GM18861 (cell line): ENCODE data around the gene FES.
"Not testable (repeated sequence)": the region's sequence is repeated elsewhere in the genome, so short reads cannot be mapped to it uniquely, and the experiment has no call there.

Experiments
- ATAC-seq: cut with Tn5 transposase; IDR thresholded peaks from one replicate; pipeline ENCODE4 v1.9.1; 2021; ENCODE audit not compliant: unreplicated experiment

FES gene

DNA sequence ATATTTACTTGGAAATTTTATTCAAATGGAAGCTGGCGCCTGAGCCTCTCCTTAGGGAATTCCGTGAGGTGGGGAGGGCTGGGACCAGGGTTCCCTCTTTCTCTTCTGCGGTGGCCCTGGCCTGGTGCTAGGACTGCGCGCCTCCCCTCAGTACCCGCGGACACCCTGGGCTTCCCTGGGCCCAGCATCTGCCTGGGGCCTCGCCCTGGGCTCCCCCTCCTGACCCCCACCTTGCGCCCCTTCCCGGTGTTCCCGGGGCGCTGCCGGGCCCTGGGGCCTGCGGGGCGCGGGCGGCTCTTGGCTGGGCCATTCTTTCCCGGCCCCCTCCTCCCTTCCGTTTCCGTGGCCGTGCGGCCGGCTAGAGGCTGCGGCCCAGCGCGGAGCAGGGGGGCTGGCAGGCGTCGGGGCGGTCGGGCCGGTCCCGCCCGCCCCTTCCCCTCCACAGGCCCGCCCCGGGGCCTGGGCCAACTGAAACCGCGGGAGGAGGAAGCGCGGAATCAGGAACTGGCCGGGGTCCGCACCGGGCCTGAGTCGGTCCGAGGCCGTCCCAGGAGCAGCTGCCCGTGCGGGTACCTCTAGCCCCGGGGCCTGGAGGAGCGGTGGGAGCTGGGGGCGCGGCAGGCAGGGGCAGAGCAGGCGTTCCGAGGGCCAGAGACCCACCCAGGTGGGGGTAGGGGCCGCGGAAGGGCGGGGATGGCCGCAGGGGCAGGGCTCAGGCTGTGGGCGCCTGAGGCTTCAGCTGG lies at the start of gene FES:
FES (plus strand) TSS at position 529 of the 743 bp plus-strand sequence. CDS start 542 bp downstream, outside the sequence.
- ATAC-seq: no peak

DNA sequence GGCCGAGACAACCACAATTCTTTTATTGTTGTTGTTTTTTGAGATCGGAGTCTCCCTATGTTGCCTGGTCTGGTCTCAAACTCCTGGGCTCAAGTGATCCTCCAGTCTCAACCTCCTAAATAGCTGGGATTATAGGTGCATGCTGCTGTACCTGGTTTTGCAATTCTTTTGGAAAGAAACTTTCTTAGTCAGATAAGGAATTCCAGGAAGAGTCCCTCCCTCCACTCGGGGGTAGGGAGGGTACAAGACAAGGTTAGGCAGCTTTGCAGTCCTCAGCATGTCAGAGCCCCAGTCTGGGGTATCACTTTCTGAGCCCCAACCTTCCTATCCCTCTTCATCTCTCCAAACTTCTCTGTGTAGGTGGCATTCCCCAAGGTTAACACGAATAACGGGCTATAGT lies 49.7 kb upstream of the FES start:
- ATAC-seq: no peak

DNA sequence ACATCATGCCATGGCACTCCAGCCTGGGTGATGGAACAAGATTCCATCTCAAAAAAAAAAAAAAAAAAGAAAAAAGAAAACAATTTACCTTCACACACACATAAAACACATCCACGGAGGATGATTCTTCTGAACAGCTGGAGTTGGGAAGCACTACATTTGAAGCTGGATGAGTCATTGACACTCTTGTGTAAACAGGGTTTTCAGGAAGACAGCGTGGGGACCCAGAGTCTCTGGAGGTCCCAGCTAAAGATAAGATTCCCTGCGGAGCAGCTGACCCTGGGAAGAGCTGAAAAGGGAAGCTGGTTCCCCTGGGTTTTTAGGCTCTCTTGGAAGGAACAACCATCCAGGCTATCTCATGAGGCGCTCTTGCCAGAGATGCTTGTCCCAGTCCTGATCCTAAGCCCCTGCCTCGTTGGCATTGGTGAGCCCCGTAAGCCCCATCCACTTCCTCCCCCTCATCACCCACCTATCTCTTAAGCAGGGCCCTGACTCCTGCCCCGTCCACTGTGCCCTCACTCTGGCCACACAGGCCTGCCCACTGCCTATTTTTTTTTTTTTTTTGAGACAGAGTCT lies 47.9 kb upstream of the FES start:
- no peak for ATAC-seq

DNA sequence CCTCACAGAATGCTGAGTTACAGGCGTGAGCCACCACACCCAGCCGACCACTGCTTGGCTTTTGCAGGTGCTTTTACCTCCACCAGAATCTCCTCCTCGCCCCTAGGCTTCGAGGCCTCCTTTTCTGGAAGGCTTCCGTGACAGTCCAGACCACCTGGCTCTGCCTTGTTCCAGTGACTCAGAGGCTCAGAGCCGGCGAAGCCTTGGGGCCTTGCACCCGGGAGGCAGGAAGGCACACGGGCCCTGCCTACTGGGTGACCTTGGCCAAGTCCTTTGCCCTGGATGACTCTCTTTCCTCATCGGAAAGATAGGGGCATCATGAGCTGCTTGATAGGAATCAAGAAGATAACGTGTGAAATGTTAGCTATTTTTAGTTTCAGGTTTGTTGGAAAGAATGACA lies 47.2 kb upstream of the FES start:
- no peak for ATAC-seq

DNA sequence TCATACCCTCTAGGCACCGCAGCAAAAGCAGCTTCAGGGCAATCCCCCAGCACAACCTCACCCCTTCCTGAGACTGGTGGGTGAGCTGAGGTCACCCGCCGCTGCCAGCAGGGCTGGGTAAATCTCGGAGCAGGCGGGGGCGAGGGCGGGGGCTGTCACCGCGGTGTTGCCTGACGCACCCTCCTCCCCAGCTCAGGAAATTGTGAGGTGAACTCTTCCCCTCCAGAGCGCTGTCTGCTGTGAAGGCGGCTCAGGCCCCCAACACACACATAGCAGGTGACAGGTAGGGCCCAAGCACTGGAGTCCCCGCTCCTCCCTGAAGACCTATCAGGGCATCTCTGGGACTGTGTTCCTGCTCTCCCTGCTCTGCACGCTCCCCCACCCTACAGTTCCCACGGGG lies 46.2 kb upstream of the FES start:
- no peak for ATAC-seq

DNA sequence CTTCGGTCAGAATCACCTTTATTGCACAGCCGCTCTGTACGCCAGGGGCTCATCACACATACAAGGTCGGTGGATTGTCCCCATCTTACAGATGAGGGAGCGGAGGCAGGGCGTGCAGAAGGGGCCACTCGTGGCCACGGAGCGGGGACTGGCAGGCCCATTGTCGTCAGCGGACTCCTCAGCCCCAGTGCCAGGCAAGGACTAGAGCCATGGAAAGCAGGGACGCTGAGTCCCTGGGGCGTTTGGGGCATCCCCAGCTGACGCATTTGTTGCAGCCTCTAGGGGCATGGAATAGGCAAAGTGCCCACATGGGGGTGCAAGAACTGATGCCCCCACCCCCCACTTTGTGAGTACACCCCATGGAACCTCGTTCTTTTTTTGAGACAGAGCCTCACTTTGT lies 45.8 kb upstream of the FES start:
- ATAC-seq: no peak

DNA sequence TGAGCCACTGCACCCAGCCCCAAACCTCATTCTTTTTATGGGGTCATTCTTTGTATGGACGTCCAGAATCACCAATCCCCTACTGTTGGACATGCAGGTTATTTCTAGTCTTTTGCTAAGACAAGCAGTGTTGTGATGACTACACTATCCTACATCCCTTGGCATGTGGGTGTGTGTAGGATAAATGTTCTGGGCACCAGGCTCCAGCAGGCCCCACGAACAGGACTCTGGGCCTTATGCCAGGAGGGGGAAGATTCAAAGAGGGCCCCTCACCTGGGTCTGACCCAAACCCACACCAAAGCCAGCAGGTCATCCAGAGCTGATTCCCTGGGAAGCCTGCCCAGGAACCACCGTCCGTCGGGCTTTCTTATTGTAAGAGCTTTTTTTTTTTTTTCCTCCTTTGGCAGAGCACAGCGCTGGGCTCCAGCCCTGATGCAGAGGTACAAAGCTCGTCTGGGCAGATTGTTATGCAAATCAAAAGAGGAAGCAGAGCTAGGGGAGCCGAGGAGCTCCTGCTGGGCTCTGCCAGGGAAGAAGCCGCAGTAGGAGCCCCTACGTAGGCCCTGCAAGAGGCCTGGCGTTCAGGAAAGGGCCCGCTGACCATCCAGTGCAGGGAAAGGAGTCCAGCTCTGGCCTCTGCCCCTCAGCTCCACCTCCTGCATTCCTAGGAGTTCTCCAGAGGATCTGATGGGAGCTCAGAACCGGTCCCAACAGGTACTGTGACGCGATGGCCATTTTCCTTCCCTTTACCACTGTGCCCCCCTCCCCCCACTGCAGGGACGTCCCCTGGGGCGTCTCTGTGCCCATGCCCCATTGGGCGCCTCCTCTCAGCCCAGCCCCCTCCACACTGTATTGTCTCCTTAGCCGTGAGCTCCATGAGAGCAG lies 44.9 kb upstream of the FES start:
- ATAC-seq: peak; percentile 85

DNA sequence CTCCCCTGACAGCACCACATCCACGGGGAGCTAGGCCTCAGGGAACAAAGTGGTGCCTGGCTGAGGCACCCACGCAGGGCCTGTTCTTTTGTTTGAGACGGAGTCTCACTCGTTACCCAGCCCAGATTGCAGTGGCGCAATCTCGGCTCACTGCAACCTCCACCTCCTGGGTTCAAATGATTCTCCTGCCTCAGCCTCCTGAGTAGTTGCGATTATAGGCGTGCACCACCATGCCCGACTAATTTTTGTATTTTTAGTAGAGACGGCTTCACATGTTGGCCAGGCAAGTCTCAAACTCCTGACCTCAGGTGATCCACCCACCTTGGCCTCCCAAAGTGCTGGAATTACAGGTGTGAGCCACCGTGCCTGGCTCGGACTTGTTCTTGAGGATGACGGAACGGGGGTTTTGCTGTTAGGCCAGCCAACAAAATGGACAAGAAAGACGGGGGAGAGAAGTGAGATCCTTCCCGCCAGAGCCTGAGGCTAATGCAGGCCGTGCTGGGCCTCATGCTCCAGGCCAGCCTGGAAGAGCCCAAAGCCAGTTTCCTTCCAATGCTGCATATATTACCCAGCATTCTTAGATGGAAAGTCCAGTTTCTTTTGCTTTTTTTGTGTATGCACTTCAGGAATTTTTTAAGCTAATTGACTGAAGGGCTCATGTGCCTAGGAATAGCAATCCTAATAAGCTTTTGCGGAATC lies 44.0 kb upstream of the FES start:
- ATAC-seq: no peak

DNA sequence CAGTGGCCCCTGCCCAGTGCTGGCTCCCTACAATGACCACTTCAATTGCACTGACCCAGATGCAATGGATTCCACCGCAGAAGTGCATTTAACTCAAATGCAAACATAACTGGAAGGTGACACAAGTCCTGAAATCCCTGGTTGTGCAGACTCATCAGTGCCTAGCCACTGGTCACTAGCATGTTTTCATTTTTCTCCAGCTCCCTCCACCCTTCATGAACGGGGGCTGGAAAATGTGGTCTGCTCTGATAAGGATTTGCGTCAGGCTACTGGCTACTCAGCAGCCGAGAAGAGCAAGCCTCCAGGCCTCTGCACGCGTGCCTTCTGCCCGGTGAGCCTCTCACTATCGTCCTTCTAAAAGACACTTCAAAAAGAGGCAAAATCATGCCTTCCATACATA lies 43.4 kb upstream of the FES start:
- ATAC-seq: no peak

DNA sequence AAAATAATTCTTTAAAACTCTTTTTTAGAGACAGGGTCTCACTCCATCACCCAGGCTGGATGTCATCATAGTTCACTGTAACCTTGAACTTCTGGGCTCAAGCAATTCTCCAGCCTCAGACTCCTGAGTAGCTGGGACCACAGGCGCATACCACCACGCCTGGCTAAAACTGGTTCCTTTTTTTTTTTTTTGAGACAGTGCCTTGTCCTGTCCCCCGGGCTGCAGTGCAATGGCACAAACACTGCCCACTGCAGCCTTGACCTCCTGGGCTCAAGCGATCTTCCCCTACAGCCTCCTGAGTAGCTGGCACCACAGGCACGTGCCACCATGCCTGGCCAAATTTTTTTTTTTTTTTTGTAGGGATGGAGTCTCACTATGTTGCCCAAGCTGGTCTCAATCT lies 39.6 kb upstream of the FES start:
- no peak for ATAC-seq

DNA sequence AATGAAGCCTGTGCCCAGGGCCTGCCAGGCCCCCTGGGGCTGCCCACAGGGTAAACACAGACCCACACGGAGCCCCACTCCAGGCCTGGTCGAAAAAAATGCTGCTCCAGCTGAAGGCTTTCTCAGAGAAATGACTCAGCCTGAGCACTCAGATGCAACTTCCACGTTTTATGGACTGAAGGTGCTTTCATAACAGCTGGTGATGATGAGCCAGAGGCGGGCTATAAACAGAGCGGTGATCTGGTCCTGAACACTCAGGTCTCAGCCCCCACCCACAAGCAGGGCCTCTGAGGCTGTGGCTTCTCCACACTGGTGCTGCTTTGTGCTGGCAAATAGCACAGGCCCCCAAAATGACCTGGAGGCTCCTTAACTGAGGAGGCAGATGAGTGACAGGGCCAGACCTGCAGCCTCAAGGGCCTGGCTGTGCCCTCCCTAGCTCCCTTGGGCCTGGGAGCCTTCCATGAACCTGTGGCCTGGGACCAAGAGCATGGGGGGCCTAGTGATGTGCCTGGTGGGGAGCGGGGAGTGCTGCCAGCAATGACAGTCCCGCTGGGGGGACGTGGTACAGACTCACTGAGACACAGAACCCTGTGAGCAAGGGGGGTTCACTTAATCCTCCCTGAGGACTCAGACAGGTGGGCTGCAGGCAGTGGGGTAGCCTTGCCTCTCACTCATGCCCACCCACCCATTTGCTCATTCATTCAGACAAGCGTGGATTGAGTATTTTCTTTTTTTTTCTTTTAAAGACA lies 38.9 kb upstream of the FES start:
- peak; percentile 93 for ATAC-seq

DNA sequence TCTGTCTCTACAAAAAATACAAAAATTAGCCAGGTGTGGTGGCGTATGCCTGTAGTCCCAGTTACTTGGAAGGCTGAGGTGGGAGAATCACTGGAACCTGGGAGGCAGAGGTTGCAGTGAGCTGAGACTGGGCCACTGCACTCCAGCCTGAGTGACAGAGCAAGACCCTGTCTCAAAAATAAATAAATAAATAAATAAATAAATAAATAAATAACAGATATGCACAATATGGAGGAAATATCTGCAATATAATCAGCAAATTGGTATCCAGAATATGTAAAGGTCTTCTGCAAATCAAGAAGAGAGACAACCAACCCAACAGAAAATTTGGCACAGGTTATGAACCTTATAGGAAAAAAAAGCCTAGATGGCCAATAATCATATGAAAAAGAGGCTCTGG lies 34.9 kb upstream of the FES start:
- ATAC-seq: not testable (repeated sequence)

DNA sequence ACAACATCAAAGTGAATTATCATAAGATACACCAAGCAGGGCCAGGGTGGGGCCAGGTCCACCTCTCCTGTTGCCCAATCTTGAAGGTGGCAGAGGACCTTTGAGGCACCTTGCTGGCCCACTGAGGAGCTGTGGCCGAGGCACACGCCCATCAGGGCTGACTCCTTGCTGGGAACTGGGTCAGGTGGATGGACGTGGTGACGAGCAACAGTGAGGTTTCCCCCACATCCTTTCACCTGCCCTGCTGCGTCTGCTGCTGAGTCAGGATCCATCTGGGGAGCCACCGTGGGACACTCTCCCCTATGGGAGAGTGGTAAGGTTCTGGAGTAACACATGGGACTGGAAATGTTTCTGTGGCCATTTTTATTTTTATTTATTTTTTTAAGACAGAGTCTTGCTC lies 33.2 kb upstream of the FES start:
- ATAC-seq: no peak

DNA sequence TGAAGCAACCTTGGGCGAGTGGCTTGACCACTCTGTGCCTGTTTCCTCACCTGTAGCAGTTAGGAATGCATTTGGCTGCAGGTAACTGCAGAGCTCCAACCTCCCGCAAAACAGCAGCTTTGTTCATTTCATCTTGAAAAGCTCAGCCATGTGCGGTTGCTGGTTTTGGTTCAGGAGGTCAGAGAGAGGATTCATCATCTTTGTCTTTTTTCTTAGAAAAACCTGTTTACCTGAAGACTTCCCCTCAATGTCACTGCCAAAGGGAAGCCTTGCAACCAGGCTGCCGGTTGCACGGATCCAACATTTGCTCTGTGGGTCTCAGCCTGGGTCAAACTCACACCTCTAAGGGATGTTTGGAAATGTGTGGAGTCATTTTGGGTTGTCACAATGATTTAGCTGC lies 32.4 kb upstream of the FES start:
- ATAC-seq: no peak

DNA sequence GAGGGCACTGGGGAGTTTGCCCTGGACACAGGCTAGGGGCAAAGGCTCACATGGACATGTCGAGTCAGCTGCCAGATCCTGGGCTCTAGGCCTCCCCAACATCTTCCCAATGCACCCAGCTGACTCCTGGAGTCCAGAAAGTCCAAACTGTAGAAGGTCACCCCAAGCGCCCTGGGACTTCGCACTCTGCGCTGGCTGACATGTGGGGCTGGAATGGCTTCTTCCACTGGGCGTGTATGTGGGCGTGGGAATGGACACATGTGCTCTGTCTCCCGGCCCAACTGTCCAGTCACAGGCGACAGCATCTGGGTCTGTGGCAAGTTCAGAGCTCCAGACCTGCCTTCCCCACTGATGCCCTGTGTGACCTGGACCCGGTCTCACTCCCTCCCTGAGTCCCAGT lies 29.2 kb upstream of the FES start:
- no peak for ATAC-seq

DNA sequence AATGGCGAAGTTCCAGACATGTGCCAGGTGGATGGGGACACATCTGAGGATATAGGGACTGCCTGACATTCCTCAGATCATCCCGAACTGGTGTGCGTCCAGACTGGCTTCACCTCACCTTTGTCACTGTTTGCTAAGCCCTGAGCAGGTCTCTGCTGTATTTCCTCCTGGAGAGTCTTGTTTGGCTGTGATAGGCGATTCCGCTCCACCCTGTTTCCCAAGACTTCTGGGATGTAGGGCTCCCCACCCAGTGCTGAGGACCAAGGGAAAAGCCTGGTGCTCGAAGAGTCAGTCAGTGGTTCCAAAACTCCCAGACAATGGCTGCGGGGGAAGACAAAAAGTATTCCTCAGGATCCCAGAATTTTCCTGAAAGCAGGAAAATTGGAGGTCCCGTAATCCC lies 27.0 kb upstream of the FES start:
- ATAC-seq: no peak

DNA sequence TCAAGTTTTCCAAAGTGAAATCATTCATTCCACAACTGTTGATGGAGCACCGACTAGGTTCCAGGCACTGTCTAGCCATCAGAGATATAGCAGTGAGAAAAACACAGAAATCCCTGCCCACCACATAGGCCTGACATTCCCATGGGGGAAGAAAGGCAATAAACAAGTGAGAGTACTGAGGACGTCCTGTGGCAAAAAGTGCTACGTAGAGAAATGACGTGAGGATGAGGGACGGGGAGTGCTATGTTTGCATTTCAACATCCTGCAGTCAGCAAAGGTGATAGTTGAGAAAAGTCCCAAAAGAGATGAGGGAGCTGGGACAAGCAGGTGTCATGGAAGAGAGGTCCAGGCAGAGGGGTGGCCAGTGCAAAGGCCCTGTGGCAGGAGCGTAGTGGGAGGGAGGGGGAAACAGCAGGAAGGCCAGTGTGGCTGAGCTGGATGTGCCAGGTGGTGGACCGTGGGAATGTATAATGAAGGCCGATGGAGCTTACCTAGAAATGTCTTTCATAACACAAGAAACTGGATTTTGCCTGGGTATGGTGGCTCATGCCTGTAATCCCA lies 26.3 kb upstream of the FES start:
- no peak for ATAC-seq

DNA sequence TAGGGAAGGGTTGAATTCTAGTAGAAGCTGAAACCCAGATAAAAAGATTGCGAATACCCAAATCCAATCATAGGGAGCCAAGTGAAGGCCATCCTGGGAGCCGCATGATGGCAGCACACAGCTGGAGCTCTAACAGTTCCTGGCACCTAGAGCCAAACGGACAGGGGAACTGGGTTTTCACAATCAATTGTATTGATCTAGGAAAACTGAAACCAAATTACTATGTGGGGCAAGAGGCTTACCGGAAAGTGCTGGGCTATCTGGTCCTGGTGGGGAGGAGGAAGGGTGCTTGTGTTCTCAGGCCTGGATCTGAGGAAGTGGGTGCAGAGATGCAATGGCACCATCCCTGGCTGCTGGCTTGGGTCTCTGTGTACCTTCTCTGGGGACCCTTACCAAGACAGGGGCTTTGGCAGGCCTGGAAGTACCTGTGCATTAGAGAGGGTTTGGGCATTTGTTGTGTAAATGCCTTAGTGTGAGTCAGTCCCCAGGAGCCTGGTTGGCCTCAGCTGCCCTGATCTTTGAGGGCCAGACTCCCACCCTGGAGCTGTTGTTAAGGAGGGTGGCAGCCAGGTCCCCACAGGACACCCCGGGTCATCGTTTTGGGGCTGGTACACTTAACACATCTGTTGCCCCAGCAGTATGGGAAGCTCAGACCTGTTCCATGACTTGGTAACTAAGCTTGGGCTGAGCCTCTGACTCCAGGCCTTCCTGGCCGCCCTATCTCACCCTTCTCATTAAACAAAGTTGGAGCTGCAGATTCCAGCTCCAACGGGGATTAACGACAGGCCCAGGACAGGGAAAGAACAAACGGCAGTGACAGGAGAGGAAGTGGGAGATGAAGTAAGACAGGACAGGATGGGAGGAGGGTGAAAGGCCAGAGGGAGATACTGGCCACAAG lies 24.8 kb upstream of the FES start:
- ATAC-seq: no peak

DNA sequence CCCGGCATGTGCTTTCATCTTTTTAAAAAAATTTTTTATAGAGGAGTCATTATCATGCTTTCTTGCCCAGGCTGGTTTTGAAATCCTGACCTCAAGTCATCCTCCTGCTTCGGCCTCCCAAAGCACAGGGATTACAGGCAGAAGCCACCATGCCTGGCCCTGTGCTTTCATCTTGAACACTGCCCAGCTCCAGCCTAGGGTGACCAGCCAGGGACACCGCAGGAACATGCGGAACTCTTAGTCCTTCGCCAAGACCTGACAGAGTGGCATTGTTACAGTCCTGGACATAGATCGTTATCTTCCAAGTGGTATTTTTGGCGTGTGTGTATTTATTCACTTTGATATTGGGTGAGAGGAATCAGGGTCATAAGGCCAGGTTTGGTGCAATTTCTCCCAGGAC lies 23.9 kb upstream of the FES start:
- no peak for ATAC-seq
